CD8-positive, alpha-beta memory T cell (primary cell): ENCODE data around the gene MPDZ. TPM values are rescaled to one million over a fixed set of nuclear protein-coding genes. Genes with fewer than 3 reads are reported as not detected.

ENCODE experiments used
- CTCF ChIA-PET: fragments of 350-600 bp; sonication (Branson Sonifier 250); formaldehyde crosslinking; loops from one replicate; lab custom pipeline; 2021; ENCODE audit warnings: antibody characterized with exemption; lab: Charles Lee
- POLR2A ChIA-PET: fragments of 350-600 bp; sonication (Branson Sonifier 250); formaldehyde crosslinking; loops from one replicate; lab custom pipeline; 2021; ENCODE audit warnings: antibody characterized with exemption; lab: Charles Lee
- DNase-seq, 5 donors: peaks; one replicate each; pipeline versions ENCODE4 v3.0.0 to v3.0.0-alpha.2; 2020 to 2022; ENCODE audit warnings: mixed read lengths in 1 of 5
- H3K27ac ChIP-seq: one replicate; pipeline ENCODE4 v1.7.0; 2013; ENCODE audit warnings: low read depth, mild to moderate bottlenecking, low read length, moderate library complexity
- H3K27me3 ChIP-seq: 2 replicates; pipeline ENCODE4 v1.7.0; 2013; ENCODE audit warnings: low read length, mild to moderate bottlenecking; ENCODE audit not compliant: insufficient read depth, poor library complexity, severe bottlenecking
- H3K36me3 ChIP-seq: 2 replicates; pipeline ENCODE4 v1.7.0; 2013; ENCODE audit warnings: mild to moderate bottlenecking, low read length, moderate library complexity; ENCODE audit not compliant: insufficient read depth
- H3K4me1 ChIP-seq: 2 replicates; pipeline ENCODE4 v1.7.0; 2013; ENCODE audit warnings: mild to moderate bottlenecking, low read length, moderate library complexity; ENCODE audit not compliant: insufficient read depth
- H3K4me3 ChIP-seq: 2 replicates; pipeline ENCODE4 v1.7.0; 2013; ENCODE audit warnings: mild to moderate bottlenecking, low read length
- H3K9me3 ChIP-seq: 2 replicates; pipeline ENCODE4 v1.7.0; 2013; ENCODE audit warnings: mild to moderate bottlenecking, low read length
- H3K27ac Mint-ChIP-seq, 8 donors: one replicate each; pipeline ENCODE4 v1.8.0; 2020 to 2021; ENCODE audit warnings: mixed read lengths in 8 of 8, mild to moderate bottlenecking in 6 of 8, inconsistent platforms in 3 of 8, moderate library complexity in 3 of 8
- H3K27me3 Mint-ChIP-seq, 2 donors: one replicate each; pipeline ENCODE4 v1.8.0; 2020 to 2021; ENCODE audit warnings: mixed read lengths in 2 of 2, mild to moderate bottlenecking in 1 of 2, moderate library complexity in 1 of 2
- H3K36me3 Mint-ChIP-seq, 3 donors: one replicate each; pipeline ENCODE4 v1.8.0; 2020 to 2021; ENCODE audit warnings: mixed read lengths in 3 of 3, inconsistent platforms in 1 of 3, mild to moderate bottlenecking in 1 of 3
- H3K4me1 Mint-ChIP-seq, 3 donors: one replicate each; pipeline ENCODE4 v1.8.0; 2020 to 2021; ENCODE audit warnings: mixed read lengths in 3 of 3, inconsistent platforms in 1 of 3, mild to moderate bottlenecking in 1 of 3
- H3K4me3 Mint-ChIP-seq, 7 donors: one replicate each; pipeline ENCODE4 v1.8.0; 2020 to 2021; ENCODE audit warnings: mixed read lengths in 7 of 7, mild to moderate bottlenecking in 6 of 7, moderate library complexity in 4 of 7, inconsistent platforms in 2 of 7
- H3K9me3 Mint-ChIP-seq, 5 donors: one replicate each; pipeline ENCODE4 v1.8.0; 2020 to 2022; ENCODE audit warnings: mixed read lengths in 5 of 5, mild to moderate bottlenecking in 3 of 5, moderate library complexity in 2 of 5, inconsistent platforms in 1 of 5
- polyA plus RNA-seq: library from polyadenylated mRNA; unstranded; fragments of 300-500 nt; fragmentation: Illumina TruSeq; gene quantifications from one replicate; pipeline ENCODE4 v1.2.3, GENCODE V29; 2021
- total RNA-seq, 2 experiments: library from RNA; stranded (reverse); gene quantifications; one replicate each; pipeline ENCODE4 v1.2.3, GENCODE V29; 2021

The MPDZ gene
- total and polyA plus RNA-seq, 3 experiments from 2014 or later: not detected

- no peak overlapping the region for H3K27ac Mint-ChIP-seq
- H3K4me1 Mint-ChIP-seq: no peaks in the 10 kb centered on the region
- Histone ChIP-seq H3K27me3 (no peaks in the 10 kb centered on the region), H3K4me1 (no peaks in the 10 kb centered on the region), H3K27ac (no peak overlapping the region), H3K4me3 (no peak overlapping the region), H3K36me3 (no peaks in the 10 kb centered on the region), H3K9me3 (no peaks in the 10 kb centered on the region)
- ChIA-PET CTCF (no interaction called here), POLR2A (no interaction called here)
- H3K9me3 Mint-ChIP-seq: peaks cover 4 to 17% (median 10%) of the 10 kb centered on the region in 5 donors
- no peak for DNase-seq
- H3K27me3 Mint-ChIP-seq: no peaks in the 10 kb centered on the region
- no peak overlapping the region for H3K4me3 Mint-ChIP-seq
- H3K36me3 Mint-ChIP-seq: no peaks in the 10 kb centered on the region
Observed at GRCh38 chr9:13189362-13189761, 90.1 kb downstream of the MPDZ start.

GRCh38 chr9:13186774-13187173 lies 92.7 kb downstream of the MPDZ start:
- Mint-ChIP-seq H3K27me3 (no peaks in the 10 kb centered on the region), H3K9me3 (peaks cover 2 to 25% (median 7%) of the 10 kb centered on the region in 5 donors), H3K4me1 (no peaks in the 10 kb centered on the region), H3K36me3 (no peaks in the 10 kb centered on the region), H3K27ac (no peak overlapping the region), H3K4me3 (no peak overlapping the region)
- Histone ChIP-seq H3K4me1 (no peaks in the 10 kb centered on the region), H3K27ac (no peak overlapping the region), H3K9me3 (no peaks in the 10 kb centered on the region), H3K4me3 (no peak overlapping the region), H3K27me3 (no peaks in the 10 kb centered on the region), H3K36me3 (no peaks in the 10 kb centered on the region)
- POLR2A ChIA-PET: no interaction called here
- CTCF ChIA-PET: no interaction called here
- DNase-seq: no peak

GRCh38 chr9:13186091-13186490 lies 93.4 kb downstream of the MPDZ start:
- Mint-ChIP-seq H3K36me3 (no peaks in the 10 kb centered on the region), H3K9me3 (peaks cover 2 to 25% (median 7%) of the 10 kb centered on the region in 5 donors), H3K4me1 (no peaks in the 10 kb centered on the region), H3K4me3 (no peak overlapping the region), H3K27ac (no peak overlapping the region), H3K27me3 (no peaks in the 10 kb centered on the region)
- CTCF ChIA-PET: no interaction called here
- no peaks in the 10 kb centered on the region for H3K27me3 ChIP-seq
- H3K4me1 ChIP-seq: no peaks in the 10 kb centered on the region
- POLR2A ChIA-PET: no interaction called here
- no peaks in the 10 kb centered on the region for H3K9me3 ChIP-seq
- no peak overlapping the region for H3K4me3 ChIP-seq
- no peak for DNase-seq
- no peaks in the 10 kb centered on the region for H3K36me3 ChIP-seq
- no peak overlapping the region for H3K27ac ChIP-seq

- H3K27me3 Mint-ChIP-seq: no peaks in the 10 kb centered on the region
- POLR2A ChIA-PET: no interaction called here
- no peak overlapping the region for H3K4me3 Mint-ChIP-seq
Observed at GRCh38 chr9:13181652-13182051, 97.8 kb downstream of the MPDZ start.

GRCh38 chr9:13179257-13179656 lies 100.2 kb downstream of the MPDZ start:
- H3K4me1 Mint-ChIP-seq: no peaks in the 10 kb centered on the region

More at GRCh38 chr9:13181652-13182051, 97.8 kb downstream of the MPDZ start:
- H3K36me3 ChIP-seq: no peaks in the 10 kb centered on the region
- no peak overlapping the region for H3K27ac ChIP-seq
- no peak for DNase-seq
- Mint-ChIP-seq H3K36me3 (no peaks in the 10 kb centered on the region), H3K27ac (no peak overlapping the region), H3K4me1 (no peaks in the 10 kb centered on the region), H3K9me3 (peaks cover 3 to 40% (median 9%) of the 10 kb centered on the region in 5 donors)
- CTCF ChIA-PET: no interaction called here
- no peaks in the 10 kb centered on the region for H3K4me1 ChIP-seq
- H3K9me3 ChIP-seq: no peaks in the 10 kb centered on the region
- no peaks in the 10 kb centered on the region for H3K27me3 ChIP-seq
- H3K4me3 ChIP-seq: no peak overlapping the region

GRCh38 chr9:13175732-13176131 lies 103.8 kb downstream of the MPDZ start:
- Mint-ChIP-seq H3K4me3 (no peak overlapping the region), H3K9me3 (peaks cover 8 to 42% (median 18%) of the 10 kb centered on the region in 5 donors), H3K4me1 (no peaks in the 10 kb centered on the region), H3K27ac (no peak overlapping the region), H3K36me3 (no peaks in the 10 kb centered on the region), H3K27me3 (no peaks in the 10 kb centered on the region)
- H3K36me3 ChIP-seq: no peaks in the 10 kb centered on the region
- DNase-seq: no peak
- no peaks in the 10 kb centered on the region for H3K4me1 ChIP-seq
- no peak overlapping the region for H3K4me3 ChIP-seq
- no peaks in the 10 kb centered on the region for H3K27me3 ChIP-seq
- CTCF ChIA-PET: no interaction called here
- H3K9me3 ChIP-seq: no peaks in the 10 kb centered on the region
- H3K27ac ChIP-seq: no peak overlapping the region
- POLR2A ChIA-PET: no interaction called here

More at GRCh38 chr9:13179257-13179656, 100.2 kb downstream of the MPDZ start:
- H3K27me3 ChIP-seq: no peaks in the 10 kb centered on the region
- no peaks in the 10 kb centered on the region for H3K4me1 ChIP-seq
- CTCF ChIA-PET: no interaction called here
- H3K9me3 ChIP-seq: no peaks in the 10 kb centered on the region
- no peak overlapping the region for H3K27ac ChIP-seq
- no peak for DNase-seq
- no peak overlapping the region for H3K4me3 Mint-ChIP-seq
- H3K36me3 Mint-ChIP-seq: no peaks in the 10 kb centered on the region
- POLR2A ChIA-PET: no interaction called here
- no peak overlapping the region for H3K4me3 ChIP-seq
- H3K36me3 ChIP-seq: no peaks in the 10 kb centered on the region
- no peak overlapping the region for H3K27ac Mint-ChIP-seq
- peaks cover 0 to 38% (median 11%) of the 10 kb centered on the region in 5 donors for H3K9me3 Mint-ChIP-seq
- H3K27me3 Mint-ChIP-seq: no peaks in the 10 kb centered on the region

GRCh38 chr9:13174906-13175639 lies 104.4 kb downstream of the MPDZ start:
- CTCF ChIA-PET: no interaction called here

GRCh38 chr9:13173553-13173952 lies 105.9 kb downstream of the MPDZ start:
- H3K27ac ChIP-seq: no peak overlapping the region
- peaks cover 6 to 33% (median 13%) of the 10 kb centered on the region in 5 donors for H3K9me3 Mint-ChIP-seq
- H3K4me3 ChIP-seq: no peak overlapping the region
- DNase-seq: no peak
- no peak overlapping the region for H3K4me3 Mint-ChIP-seq
- ChIA-PET POLR2A (no interaction called here), CTCF (no interaction called here)
- H3K27me3 ChIP-seq: no peaks in the 10 kb centered on the region
- H3K36me3 ChIP-seq: no peaks in the 10 kb centered on the region
- no peaks in the 10 kb centered on the region for H3K9me3 ChIP-seq
- H3K4me1 ChIP-seq: no peaks in the 10 kb centered on the region
- no peaks in the 10 kb centered on the region for H3K36me3 Mint-ChIP-seq
- no peak overlapping the region for H3K27ac Mint-ChIP-seq
- no peaks in the 10 kb centered on the region for H3K27me3 Mint-ChIP-seq
- no peaks in the 10 kb centered on the region for H3K4me1 Mint-ChIP-seq

More at GRCh38 chr9:13174906-13175639, 104.4 kb downstream of the MPDZ start:
- Histone ChIP-seq H3K9me3 (no peaks in the 10 kb centered on the region), H3K36me3 (no peaks in the 10 kb centered on the region), H3K27ac (no peak overlapping the region), H3K4me1 (no peaks in the 10 kb centered on the region), H3K27me3 (no peaks in the 10 kb centered on the region), H3K4me3 (no peak overlapping the region)
- Mint-ChIP-seq H3K9me3 (peaks cover 6 to 39% (median 14%) of the 10 kb centered on the region in 5 donors), H3K27me3 (no peaks in the 10 kb centered on the region), H3K4me1 (no peaks in the 10 kb centered on the region), H3K4me3 (no peak overlapping the region), H3K27ac (no peak overlapping the region), H3K36me3 (no peaks in the 10 kb centered on the region)
- DNase-seq: no peak
- POLR2A ChIA-PET: no interaction called here
